Measurements from ENCODE around the gene ZNF526.
A peak's percentile ranks its signal among the peaks of the same experiment; 100 is the strongest.

ZNF526 gene

DNA sequence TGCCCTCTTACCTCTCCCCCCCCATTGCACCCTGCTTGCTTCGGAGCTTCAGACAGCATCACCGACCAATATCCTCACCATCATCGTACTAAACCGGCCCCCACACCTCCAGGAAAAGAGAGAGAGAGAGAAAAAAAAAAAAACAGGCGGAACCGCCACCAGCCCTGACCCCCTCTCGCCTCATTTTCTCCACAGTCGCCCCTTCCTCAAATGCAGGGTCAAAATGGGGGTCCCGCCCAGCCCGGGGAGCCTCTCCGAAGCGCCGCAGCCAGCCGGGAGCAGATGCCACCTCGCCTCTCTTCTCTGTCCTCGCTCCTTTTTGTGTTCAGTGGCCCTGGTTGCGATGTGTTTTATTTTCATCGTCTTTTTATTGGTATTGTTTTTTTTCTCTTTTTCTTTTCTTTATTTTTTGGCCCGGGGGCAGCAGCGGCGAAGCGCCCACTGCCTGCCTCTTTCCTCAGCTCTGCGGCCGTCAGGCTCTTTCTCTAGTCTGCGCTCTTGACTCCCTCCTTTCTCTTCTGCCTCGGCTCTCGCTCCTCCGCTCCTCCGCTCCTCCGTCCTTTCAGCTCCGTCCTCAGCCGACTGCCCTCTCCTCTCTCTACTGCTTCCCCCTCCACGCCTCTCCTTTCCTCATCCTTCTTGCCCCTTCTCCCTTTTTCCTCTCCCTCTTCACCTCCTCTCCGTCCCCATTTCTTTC is 44.0 kb upstream of the ZNF526 start:
- no peak for TF ChIP-seq CTCF (conservative IDR thresholded peaks at IDR 0.05; ENCODE audit: low read depth)
- ChIA-PET POLR2A (ENCODE audit: low non-redundant PET) (interaction anchor here (0.5 to 0.6 kb wide), 3 partner anchors 57 to 1870 kb away, joined by 3 read pairs; no protein-coding TSS in a partner anchor), CTCF (interaction anchor here (0.6 to 1.4 kb wide), 8 partner anchors 8 to 260 kb away, joined by 3 to 5 read pairs (median 3); no protein-coding TSS in a partner anchor)
- no peak overlapping the region; the same call in 1 of the 2 replicates for H3K27ac ChIP-seq
- DNase-seq (ENCODE audit: low spot score), result no peak

DNA sequence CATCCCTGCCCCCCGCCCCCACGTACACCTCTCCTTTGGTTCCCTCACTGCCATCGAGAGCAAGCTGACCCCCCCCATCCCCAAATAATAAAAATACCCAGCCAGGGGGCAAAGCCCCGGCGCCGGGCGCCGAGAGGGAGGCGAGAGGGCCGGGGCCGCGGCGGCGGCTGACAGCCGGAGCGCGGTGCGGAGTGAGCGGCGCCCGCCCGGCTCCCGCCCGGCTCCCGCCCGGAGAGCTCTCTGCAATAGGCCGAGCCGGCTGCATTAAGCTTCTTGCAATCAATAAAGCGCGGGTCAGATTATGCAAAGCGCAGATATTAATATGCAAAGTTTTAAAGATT is 43.5 kb upstream of the ZNF526 start:
- peak; percentile 41 for DNase-seq (ENCODE audit: low spot score)
- CTCF ChIA-PET, result interaction anchor here (0.6 to 1.4 kb wide), 9 partner anchors 9 to 115 kb away, joined by 3 to 5 read pairs (median 3); no protein-coding TSS in a partner anchor
- no peak for TF ChIP-seq CTCF (conservative IDR thresholded peaks at IDR 0.05; ENCODE audit: low read depth)
- no peak overlapping the region; the same call in 1 of the 2 replicates for H3K27ac ChIP-seq
- POLR2A ChIA-PET (ENCODE audit: low non-redundant PET), result interaction anchor here (0.6 kb wide), 1 partner anchor 62 kb away, joined by 3 read pairs; no protein-coding TSS in a partner anchor

DNA sequence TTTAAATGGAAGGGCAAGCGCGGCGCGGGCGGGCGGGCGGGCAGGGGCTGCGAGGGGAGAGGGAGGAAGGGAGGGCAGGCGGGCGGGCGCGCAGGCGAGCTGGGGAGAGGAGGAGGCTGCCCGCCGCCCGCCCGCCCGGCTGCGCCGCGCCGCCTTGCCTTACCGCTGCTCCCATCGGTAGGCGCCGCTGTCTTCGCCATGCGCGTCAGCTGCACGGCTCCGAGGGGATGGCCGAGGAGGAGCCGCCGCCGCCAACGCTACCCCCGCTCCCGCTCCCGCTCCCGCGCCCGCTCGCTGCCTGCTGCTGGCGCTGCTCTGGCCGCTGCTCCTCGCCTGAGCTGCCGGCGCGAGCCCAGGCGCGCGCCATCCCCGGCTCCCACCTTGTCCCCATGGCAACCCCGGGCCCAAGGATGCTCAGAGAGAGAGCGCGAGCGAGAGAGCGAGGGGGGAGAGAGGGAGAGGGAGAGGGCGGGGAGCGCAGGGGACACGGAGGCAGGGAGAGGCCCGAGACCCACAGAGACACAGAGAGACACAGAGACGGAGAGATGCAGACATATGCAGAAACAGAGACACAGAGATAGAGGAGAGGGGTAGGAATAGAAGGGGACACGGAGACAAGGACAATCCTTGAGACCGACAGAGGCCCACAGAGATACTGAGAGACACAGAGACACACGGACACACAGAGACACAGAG is 43.0 kb upstream of the ZNF526 start:
- POLR2A ChIA-PET (ENCODE audit: low non-redundant PET), result no interaction called here
- peak; percentile 66 for TF ChIP-seq CTCF (conservative IDR thresholded peaks at IDR 0.05; ENCODE audit: low read depth)
- peak; percentile 64 for DNase-seq (ENCODE audit: low spot score)
- no peak overlapping the region for H3K27ac ChIP-seq
- CTCF ChIA-PET, result interaction anchor here (0.7 to 1.2 kb wide), 7 partner anchors 8 to 114 kb away, joined by 3 to 5 read pairs (median 3); no protein-coding TSS in a partner anchor

DNA sequence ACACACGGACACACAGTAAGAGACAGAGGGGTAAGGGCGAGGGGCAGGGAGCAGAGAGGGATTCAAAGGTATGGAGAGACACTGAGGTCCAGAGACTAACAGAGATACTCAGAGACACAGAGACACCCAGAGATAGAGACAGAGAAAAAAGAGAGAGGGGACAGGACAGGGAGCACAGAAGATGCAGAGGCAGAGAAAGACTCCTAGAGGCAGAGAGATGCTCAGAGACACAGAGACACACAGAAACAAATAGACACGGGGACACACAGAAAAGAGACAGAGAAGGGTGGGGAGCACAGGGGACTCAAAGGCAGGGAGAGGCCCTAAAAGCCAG is 42.5 kb upstream of the ZNF526 start:
- CTCF ChIA-PET, result interaction anchor here (0.7 to 1.1 kb wide), 5 partner anchors 32 to 114 kb away, joined by 3 to 5 read pairs (median 3); no protein-coding TSS in a partner anchor
- POLR2A ChIA-PET (ENCODE audit: low non-redundant PET), result no interaction called here
- H3K27ac ChIP-seq, result no peak overlapping the region
- no peak for DNase-seq (ENCODE audit: low spot score)
- no peak for TF ChIP-seq CTCF (conservative IDR thresholded peaks at IDR 0.05; ENCODE audit: low read depth)

DNA sequence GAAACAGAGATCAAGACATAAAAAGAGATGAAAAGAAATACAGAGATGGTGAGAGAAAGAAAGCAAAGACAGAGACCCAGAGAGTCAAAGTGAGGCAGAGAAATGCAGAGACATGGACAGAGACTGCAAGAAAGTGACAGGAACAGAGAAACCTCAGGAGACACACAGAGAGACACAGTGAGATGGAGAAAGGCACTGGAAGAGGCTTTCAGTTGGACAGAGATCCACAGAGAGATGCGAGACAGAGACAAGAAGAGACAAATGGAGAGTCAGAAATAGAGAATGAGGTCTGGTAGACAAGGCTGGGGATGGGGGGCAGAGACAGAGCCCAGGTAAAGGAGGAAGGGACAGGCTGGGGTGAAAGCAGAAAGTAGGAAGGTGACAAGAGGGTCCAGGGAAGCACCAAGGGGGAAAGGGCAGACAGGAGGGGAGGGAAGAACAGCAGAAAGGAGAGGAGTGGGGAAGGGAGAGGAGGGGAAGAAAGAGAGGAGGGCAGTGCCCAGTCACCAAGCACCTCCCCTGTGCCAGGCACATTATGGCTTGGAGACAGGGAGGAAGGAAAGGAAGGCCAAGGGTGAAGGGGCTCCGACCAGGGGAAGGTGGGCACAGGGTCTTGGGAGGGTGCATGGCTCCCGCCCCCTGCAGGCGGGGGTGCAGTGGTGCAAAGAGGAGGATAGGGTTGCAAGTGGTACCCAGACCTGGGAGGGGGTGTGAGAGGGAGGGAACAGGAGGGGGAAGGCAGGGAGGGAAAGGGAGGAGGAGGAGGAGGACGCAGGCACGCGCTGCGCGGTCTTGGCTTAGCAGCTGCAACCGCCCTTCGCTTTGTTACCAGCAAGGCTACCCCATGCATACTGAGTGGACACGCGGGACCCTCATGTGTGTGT is 41.1 kb upstream of the ZNF526 start:
- POLR2A ChIA-PET (ENCODE audit: low non-redundant PET), result no interaction called here
- no peak overlapping the region for H3K27ac ChIP-seq
- no peak for TF ChIP-seq CTCF (conservative IDR thresholded peaks at IDR 0.05; ENCODE audit: low read depth)
- no peak for DNase-seq (ENCODE audit: low spot score)
- CTCF ChIA-PET, result no interaction called here

DNA sequence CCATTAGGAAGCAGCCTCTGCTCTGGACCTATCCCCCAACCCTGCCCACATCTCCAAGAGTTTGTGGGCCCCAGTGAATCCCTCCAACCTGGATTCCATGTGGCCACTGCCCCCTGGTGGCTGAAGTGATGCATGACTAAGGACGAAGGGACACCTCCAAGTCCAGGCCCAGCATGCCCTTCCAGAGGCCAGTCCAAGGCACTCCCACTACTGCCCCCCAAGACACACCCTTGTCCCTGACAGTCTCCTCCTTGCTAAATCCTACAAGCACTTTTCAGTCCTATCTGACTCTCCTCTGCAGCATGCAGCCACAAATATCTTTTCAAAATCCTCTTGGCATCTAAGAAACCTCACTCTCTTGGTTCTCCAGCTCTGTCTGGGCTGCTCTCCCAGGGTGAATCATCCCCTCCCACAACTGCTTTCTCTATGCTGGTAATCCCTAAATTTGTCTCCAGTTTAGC is 35.7 kb upstream of the ZNF526 start:
- ChIA-PET POLR2A (ENCODE audit: low non-redundant PET) (no interaction called here), CTCF (interaction anchor here (0.7 to 1.4 kb wide), 3 partner anchors 9 to 117 kb away, joined by 3 to 5 read pairs (median 4); no protein-coding TSS in a partner anchor)
- peak; percentile 66 for TF ChIP-seq CTCF (conservative IDR thresholded peaks at IDR 0.05; ENCODE audit: low read depth)
- peak overlapping the region; percentile 61 for H3K27ac ChIP-seq
- peak; percentile 39 for DNase-seq (ENCODE audit: low spot score)
